ENCODE measurements around the gene HECTD1. TPM values are rescaled to one million over a fixed set of nuclear protein-coding genes. Genes with fewer than 3 reads are reported as not detected.
A peak's percentile ranks its signal among the peaks of the same experiment; 100 is the strongest.
"Not testable (repeated sequence)": the region's sequence is repeated elsewhere in the genome, so short reads cannot be mapped to it uniquely, and the experiment has no call there.

The HECTD1 gene
- 83.0 TPM for polyA plus RNA-seq (2013, experiment 1 of 2; ENCODE audit: insufficient read length)
- 85.8 TPM for polyA plus RNA-seq (2013, experiment 2 of 2; ENCODE audit: insufficient read length)

GRCh38 chr14:31207755-31208545, at the start of gene HECTD1:
TSS of gene HECTD1 (minus strand) at chr14:31207793. CDS start at chr14:31205936, 1,857 bp downstream.
- DNase-seq = peak; percentile 90

- no peak for DNase-seq
Observed at GRCh38 chr14:31257244-31257553, 49.6 kb upstream of the HECTD1 start.

DNA sequence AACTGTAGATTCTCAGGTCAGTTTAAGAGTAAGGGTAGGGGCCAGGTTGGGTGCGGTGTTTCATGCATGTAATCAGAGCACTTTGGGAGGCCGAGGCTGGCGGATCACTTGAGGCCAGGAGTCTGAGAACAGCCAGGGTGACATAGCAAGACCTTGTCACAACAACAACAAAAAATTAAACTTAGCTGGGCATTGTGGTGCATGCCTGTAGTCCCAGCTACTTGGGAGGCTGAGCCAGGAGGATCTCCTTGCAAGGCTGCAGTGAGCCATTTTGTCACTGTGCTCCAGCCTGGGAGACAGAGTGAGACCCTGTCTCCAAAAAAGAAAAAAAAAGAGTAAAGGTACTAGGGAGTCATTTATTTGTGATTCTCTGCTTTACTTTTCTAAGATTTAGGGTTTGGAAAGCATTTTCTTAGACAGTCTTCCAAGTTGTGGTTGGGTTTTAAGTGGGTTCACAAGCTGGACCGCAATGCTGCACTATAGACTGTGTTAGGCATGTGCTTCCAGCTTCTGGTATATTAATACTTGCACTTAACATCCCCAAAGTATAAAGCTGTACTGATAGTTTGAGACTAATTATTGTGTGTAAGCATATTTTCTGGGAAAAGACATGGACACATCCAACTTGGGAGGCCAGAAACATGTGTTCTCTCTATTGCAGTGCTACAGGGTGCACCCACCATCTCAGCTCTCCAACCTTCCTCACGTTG, 49.1 kb upstream of the HECTD1 start:
- DNase-seq = no peak

- not testable (repeated sequence) for DNase-seq
Observed at GRCh38 chr14:31255918-31256317, 48.3 kb upstream of the HECTD1 start.

DNA sequence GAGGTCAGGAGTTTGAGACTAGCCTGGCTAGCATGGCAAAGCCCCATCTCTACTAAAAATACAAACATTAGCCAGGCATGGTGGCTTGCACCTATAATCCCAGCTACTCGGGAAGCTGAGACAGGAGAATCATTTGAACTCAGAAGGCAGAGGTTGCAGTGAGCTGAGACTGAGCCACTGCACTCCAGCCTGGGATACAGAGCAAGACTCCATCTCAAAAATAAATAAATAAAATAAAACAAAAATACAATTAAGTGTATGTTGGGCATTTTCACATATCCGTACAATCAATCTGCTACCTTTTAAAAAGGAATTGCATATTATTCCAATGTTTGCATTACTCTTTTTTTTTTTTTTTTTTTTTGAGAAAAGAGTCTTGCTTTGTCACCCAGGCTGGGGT, 47.7 kb upstream of the HECTD1 start:
- DNase-seq = no peak

DNA sequence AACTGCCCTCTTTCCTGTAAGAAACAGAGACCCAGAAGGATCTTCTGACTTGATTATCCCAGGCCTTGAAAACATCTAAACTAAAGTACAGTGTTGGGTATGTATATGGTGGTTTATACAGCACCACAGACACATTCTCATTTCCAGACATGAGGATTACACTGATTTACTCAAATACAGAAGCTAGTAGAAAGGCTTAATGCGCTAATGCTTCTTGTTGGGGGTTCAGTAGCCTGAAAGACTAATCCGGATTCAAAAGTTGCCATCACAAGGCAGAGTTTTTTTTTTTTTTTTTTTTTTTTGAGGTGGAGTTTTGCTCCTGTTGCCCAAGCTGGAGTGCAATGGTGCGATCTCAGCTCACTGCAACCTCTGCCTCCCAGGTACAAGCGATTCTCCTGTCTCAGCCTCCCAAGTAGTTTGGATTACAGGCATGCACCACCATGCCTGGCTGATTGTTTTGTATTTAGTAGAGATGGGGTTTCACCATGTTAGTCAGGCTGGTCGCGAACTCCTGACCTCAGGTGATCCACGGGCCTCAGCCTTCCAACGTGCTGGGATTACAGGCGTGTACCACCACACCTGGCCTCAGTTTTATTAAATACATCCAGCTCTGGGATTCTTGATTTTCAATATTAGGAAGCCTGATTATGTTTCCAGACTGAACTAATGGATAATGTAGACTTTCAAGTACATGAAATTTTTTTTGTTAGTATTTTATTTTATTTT, 46.3 kb upstream of the HECTD1 start:
- no peak for DNase-seq

- DNase-seq = no peak
Observed at GRCh38 chr14:31252865-31253264, 45.3 kb upstream of the HECTD1 start.

GRCh38 chr14:31251028-31251958, 43.7 kb upstream of the HECTD1 start:
- DNase-seq = no peak

GRCh38 chr14:31244626-31245025, 37.0 kb upstream of the HECTD1 start:
- no peak for DNase-seq

DNA sequence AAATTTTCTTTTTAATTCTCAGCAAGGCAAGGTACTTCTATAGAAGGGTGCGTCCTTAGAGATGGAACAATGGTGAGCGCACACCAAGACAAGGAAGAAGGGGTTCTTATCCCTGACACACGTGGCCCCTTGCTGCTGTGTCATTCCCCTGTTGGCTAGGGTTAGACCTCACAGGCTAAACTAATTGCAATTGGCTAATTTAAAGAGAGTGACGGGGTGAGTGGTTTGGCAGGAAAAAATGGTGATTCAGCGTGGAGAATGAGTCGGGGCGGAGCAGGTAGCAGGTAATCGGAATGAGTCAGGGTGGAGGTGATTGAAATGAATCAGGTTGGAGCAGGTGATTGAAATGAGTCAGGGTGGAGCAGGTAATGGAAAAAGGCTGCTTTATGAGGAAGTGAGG, 36.3 kb upstream of the HECTD1 start:
- DNase-seq = no peak

- peak; percentile 4 for DNase-seq
Observed at GRCh38 chr14:31242161-31242940, 34.8 kb upstream of the HECTD1 start.

DNA sequence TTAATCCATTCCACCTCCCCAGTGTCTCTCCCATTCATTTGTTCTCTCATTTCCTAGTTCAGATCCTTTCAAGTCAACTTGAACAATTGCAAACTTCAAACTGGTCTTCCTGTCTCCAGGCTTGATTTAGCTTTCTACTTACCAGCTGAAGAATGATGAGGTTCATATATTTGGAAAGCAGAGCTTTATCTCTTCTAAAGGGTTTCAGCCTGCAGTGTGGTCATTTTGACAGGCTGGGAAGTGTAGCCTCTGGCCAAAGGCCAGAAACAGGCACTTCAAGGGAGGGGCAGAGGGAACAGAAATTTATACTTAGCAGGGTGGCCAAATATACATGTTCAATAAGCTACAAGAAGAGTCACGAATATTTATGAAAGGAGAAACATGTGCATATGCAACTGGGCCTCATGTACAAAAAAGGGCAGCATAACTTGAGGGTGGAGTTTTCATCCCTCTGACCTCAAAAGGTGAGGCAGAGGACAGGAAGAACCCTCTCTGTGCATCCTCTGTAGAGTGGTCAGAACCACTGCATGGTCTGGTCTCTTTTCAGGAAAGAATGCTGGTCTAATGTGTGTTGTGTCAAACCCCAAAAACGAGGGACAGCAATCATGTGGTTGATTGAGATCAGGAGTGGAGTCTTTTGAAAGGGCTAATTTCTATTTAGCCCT, 34.0 kb upstream of the HECTD1 start:
- peak; percentile 2 for DNase-seq

GRCh38 chr14:31239741-31240140, 32.1 kb upstream of the HECTD1 start:
- no peak for DNase-seq

DNA sequence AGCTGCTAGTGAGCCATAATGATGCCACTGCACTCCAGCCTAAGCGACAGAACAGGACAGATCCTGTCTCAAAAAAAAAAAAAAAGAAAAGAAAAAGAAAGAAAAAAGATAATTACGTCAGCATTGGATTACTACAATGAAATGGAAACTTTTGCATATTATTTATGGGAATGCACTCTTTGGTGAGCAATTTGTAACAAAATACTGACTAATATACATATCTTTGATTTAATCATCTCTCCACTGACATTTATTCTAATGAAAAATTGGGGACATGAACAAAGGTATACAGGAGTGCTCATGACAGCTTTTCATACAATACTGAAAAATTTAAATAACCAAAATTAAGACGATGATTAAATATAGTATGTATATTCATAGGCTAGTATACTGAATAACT, 27.9 kb upstream of the HECTD1 start:
- DNase-seq = no peak

DNA sequence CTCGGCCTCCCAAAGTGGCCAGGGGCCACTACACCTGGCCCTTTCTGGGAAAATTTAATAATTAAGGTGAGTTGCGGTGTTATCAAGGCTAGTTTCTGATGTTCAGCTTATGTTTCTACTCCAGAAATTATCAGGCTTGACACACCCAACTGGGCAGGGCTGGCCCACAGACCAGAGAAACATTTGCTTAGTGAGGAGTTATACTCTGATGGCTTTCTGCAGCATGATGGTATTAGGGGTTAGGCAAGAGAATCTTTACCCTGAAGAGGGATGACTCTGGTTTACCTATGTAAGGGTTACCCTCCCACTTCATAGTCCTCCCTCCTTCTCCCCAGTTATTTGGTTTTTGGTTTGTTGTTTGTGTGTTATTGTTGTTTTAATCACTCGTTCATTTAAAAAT, 24.5 kb upstream of the HECTD1 start:
- no peak for DNase-seq

DNA sequence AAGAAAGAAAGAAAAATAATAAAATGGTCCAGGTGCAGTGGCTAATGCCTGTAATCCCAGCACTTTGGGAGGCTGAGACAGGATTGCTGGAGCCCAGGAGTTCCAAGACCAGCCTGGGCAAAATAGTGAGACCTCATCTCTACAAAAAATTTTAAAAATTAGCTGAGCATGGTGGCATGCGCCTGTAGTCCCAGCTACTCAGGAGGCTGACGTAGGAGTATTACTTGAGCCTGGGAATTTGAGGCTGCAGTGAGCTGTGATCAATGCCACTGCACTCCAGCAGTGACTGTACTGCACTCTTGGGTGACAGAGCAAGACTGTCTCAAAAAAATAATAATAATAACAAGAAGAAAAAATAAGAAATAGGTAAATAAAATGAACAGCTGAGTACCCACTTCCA, 23.7 kb upstream of the HECTD1 start:
- DNase-seq = not testable (repeated sequence)

DNA sequence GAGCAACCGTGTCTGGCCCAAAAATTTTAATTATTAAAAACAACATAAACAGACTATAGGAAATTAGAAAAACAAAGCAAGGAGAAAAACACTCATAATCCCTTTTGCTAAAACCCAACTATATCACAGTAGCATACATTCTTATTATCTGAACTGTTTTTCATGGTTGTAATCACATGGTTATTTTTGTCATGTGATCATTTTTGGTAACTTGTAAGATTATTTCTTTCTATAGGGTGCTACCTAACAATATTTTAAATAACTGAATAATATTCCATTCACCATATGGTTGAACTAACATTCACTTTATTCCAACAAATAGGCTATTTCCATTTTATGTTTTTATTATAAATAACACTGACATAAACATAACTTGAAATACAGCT, 23.0 kb upstream of the HECTD1 start:
- DNase-seq = no peak

- peak; percentile 78 for DNase-seq
Observed at GRCh38 chr14:31229638-31230572, 22.3 kb upstream of the HECTD1 start.

GRCh38 chr14:31229009-31229408, 21.4 kb upstream of the HECTD1 start:
- no peak for DNase-seq

DNA sequence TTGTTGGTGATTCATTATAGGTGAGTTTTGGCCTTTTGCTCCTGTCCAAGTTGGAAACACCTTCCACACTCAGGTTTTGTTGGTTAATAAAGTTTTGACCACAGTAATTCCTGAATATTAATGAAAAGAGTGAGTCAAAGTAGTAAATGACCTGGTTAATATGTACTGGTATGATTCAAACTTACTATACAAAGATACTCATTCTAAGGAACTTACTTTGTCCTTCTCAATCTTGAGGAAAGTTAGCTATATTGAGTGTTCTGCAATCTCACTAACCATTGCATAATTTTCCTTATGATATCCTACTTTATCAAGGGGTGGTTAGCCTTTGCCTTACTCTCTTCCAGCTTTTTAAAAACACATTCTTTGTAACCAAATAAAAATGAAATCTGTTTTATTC, 20.9 kb upstream of the HECTD1 start:
- no peak for DNase-seq
